PC-3 (cell line): ENCODE measurements around the gene KIF13A. TPM values are rescaled to one million over a fixed set of nuclear protein-coding genes. Genes with fewer than 3 reads are reported as not detected.
"Not testable (repeated sequence)": the region's sequence is repeated elsewhere in the genome, so short reads cannot be mapped to it uniquely, and the experiment has no call there.

Source experiments
- ATAC-seq: fragments of 200-7000 bp; cut with Tn5 transposase; 2 replicates; pipeline ENCODE4 v1.9.1; 2020; ENCODE audit warnings: mild to moderate bottlenecking, moderate library complexity
- BruUV-seq: library from RNA; stranded (reverse); fragments of 400-500 nt; replicated peaks from 2 replicates; lab custom pipeline; 2021; lab: Mats Ljungman, UMichigan
- CTCF ChIA-PET: fragments of 300-600 bp; sonication (Branson Sonifier 250); formaldehyde crosslinking; loops from one replicate; lab custom pipeline; 2022; ENCODE audit warnings: antibody characterized with exemption; lab: Charles Lee
- POLR2A ChIA-PET: fragments of 300-600 bp; sonication (Branson Sonifier 250); formaldehyde crosslinking; loops from one replicate; lab custom pipeline; 2022; ENCODE audit warnings: antibody characterized with exemption; ENCODE audit not compliant: unreplicated experiment; lab: Charles Lee
- DNase-seq: peaks from one replicate; pipeline ENCODE4 v3.0.0-alpha.2; 2015
- H2AFZ ChIP-seq: fragments of 300-600 bp; sonication (generic); 2 replicates; pipeline ENCODE4 v1.6.0; 2016; ENCODE audit warnings: antibody characterized with exemption, low read length
- H3F3A ChIP-seq: fragments of 300-600 bp; sonication (generic); one replicate; pipeline ENCODE4 v1.6.0; 2017; ENCODE audit warnings: antibody characterized with exemption, low read length, control low read depth, mild to moderate bottlenecking; ENCODE audit not compliant: unreplicated experiment
- H3K27ac ChIP-seq: fragments of 300-600 bp; sonication (generic); 2 replicates; pipeline ENCODE4 v1.5.1; 2016; ENCODE audit warnings: mild to moderate bottlenecking, low read length
- H3K27me3 ChIP-seq: fragments of 300-600 bp; sonication (generic); 2 replicates; pipeline ENCODE4 v1.6.1; 2016; ENCODE audit warnings: low read length, mixed read lengths
- H3K36me3 ChIP-seq: fragments of 300-600 bp; sonication (generic); 2 replicates; pipeline ENCODE4 v1.6.1; 2016; ENCODE audit warnings: low read depth, mixed run types, low read length, mixed read lengths
- H3K4me1 ChIP-seq: fragments of 300-600 bp; sonication (generic); 2 replicates; pipeline ENCODE4 v1.5.1; 2016; ENCODE audit warnings: low read length; ENCODE audit not compliant: insufficient read depth
- H3K4me2 ChIP-seq: fragments of 300-600 bp; sonication (generic); 2 replicates; pipeline ENCODE4 v1.6.0; 2016; ENCODE audit warnings: low read length
- H3K4me3 ChIP-seq: fragments of 300-600 bp; sonication (generic); 2 replicates; pipeline ENCODE4 v1.5.1; 2016; ENCODE audit warnings: mild to moderate bottlenecking, low read length, mixed read lengths
- H3K79me2 ChIP-seq: fragments of 300-600 bp; sonication (generic); 2 replicates; pipeline ENCODE4 v1.6.1; 2017; ENCODE audit warnings: low read length, mixed read lengths
- H3K9ac ChIP-seq: fragments of 300-600 bp; sonication (generic); 2 replicates; pipeline ENCODE4 v1.6.0; 2016; ENCODE audit warnings: mild to moderate bottlenecking, low read length
- H3K9me2 ChIP-seq: fragments of 300-600 bp; sonication (generic); replicated peaks from 2 replicates; pipeline ENCODE4 v1.6.1; 2016; ENCODE audit warnings: mixed run types, low read length, mixed read lengths
- H3K9me3 ChIP-seq: fragments of 300-600 bp; sonication (generic); 2 replicates; pipeline ENCODE4 v1.6.1; 2016; ENCODE audit warnings: low read length, mixed read lengths
- H4K20me1 ChIP-seq: fragments of 300-600 bp; sonication (generic); 2 replicates; pipeline ENCODE4 v1.6.1; 2016; ENCODE audit warnings: low read length, mixed read lengths
- EZH2 ChIP-seq: fragments of 300-600 bp; sonication (generic); IDR thresholded peaks from one replicate; pipeline ENCODE4 v1.6.1; 2017; ENCODE audit warnings: antibody characterized with exemption, mild to moderate bottlenecking, low read length; ENCODE audit not compliant: unreplicated experiment
- EZH2phosphoT487 ChIP-seq: fragments of 300-600 bp; sonication (generic); IDR thresholded peaks from 2 replicates; pipeline ENCODE4 v1.6.1; 2018; ENCODE audit warnings: mild to moderate bottlenecking, antibody characterized with exemption, low read length, borderline replicate concordance
- intact Hi-C: fragments of 100-400 bp; cut with micrococcal nuclease; formaldehyde crosslinking; loops from 2 replicates; pipeline ENCODE4 v1.9.0; 2023
- total RNA-seq: library from RNA; depleted of rRNA; stranded (reverse); fragments of >200 nt; gene quantifications from 2 replicates; pipeline ENCODE4 v1.2.3, GENCODE V29; 2014
- TF ChIP-seq, protein P1 (sequence below): fragments of 300-600 bp; sonication (generic); conservative IDR thresholded peaks from 2 replicates; pipeline ENCODE4 v1.5.1; 2017; ENCODE audit warnings: antibody characterized with exemption, low read depth, mild to moderate bottlenecking, low read length

KIF13A gene
- total RNA-seq, 1 experiment from 2014 or later: 21.3 TPM

DNA sequence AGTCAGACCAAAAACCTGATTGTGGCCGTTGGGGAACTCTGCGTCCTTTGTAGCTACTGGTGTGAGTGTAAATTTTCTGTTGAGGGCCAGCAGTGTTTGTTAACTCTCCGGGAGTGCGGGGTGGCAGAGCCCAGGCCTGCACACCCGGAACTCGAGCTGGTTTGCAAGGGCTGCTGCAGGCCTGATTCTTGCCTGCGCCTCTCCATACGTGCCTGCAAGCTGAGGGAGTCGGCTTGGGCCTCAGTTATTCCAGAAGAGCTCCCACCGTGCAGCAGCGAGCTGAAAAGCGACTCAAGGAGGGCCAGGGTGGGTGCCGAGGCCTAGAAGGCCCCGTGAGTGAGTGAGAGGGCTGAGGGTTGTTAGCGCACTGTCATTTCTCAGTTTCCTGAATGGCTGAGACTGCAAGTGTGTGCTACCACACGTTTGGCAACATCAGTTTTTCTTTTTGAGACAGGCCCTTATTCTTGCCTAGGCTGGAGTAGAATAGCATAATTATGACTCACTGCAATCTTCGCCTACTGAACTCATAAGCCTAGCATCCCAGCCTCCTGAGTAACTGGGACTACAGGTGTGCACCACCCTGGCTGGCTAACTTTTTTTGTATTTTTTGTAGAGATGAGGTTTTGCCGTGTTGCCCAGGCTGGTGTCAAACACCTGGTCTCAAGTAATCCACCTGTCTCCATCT is 33.9 kb upstream of the KIF13A start:
- Histone ChIP-seq H4K20me1 (no peaks in the 10 kb centered on the region), H3K9me2 (no peaks in the 10 kb centered on the region), H3K4me1 (peaks cover 17% of the 10 kb centered on the region; the same call in 1 of the 2 replicates), H3K4me2 (no peak overlapping the region), H3K27ac (no peak overlapping the region), H3K9me3 (no peaks in the 10 kb centered on the region), H3K9ac (no peak overlapping the region), H3F3A (no peaks in the 10 kb centered on the region), H3K36me3 (no peaks in the 10 kb centered on the region), H3K79me2 (no peaks in the 10 kb centered on the region), H2AFZ (no peak overlapping the region), H3K4me3 (no peak overlapping the region), H3K27me3 (no peaks in the 10 kb centered on the region)
- DNase-seq (no peak), ATAC-seq (no peak)
- CTCF ChIA-PET: no interaction called here
- POLR2A ChIA-PET: no interaction called here
- no TSS peak for BruUV-seq
- intact Hi-C loops: no loop called here
- TF ChIP-seq EZH2phosphoT487: no peak
- TF ChIP-seq, protein P1, sequence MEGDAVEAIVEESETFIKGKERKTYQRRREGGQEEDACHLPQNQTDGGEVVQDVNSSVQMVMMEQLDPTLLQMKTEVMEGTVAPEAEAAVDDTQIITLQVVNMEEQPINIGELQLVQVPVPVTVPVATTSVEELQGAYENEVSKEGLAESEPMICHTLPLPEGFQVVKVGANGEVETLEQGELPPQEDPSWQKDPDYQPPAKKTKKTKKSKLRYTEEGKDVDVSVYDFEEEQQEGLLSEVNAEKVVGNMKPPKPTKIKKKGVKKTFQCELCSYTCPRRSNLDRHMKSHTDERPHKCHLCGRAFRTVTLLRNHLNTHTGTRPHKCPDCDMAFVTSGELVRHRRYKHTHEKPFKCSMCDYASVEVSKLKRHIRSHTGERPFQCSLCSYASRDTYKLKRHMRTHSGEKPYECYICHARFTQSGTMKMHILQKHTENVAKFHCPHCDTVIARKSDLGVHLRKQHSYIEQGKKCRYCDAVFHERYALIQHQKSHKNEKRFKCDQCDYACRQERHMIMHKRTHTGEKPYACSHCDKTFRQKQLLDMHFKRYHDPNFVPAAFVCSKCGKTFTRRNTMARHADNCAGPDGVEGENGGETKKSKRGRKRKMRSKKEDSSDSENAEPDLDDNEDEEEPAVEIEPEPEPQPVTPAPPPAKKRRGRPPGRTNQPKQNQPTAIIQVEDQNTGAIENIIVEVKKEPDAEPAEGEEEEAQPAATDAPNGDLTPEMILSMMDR: no peak

DNA sequence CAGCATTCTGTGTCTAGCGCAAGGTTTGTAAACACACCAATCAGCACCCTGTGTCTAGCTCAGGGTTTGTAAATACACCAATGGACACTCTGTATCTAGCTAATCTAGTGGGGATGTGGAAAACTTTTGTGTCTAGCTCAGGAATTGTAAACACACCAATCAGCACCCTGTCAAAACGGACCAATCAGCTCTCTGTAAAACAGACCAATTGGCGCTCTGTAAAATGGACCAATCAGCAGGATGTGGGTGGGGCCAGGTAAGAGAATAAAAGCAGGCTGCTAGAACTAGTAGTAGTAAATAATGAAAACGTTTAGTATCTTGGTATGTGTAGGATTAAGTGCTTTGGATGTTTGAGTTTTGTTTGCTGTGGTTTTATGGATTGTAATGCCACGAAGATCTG is 33.1 kb upstream of the KIF13A start:
- H3K9ac ChIP-seq, H3K9me3 ChIP-seq, H3K9me2 ChIP-seq, H3K79me2 ChIP-seq, H3K4me2 ChIP-seq, POLR2A ChIA-PET, H3F3A ChIP-seq, H3K4me3 ChIP-seq, H2AFZ ChIP-seq, H3K27me3 ChIP-seq, H3K36me3 ChIP-seq, H3K27ac ChIP-seq, BruUV-seq, ATAC-seq, H4K20me1 ChIP-seq, DNase-seq, CTCF ChIA-PET, intact Hi-C loops: not testable (repeated sequence)
- H3K4me1 ChIP-seq: peaks cover 18% of the 10 kb centered on the region; the same call in 1 of the 2 replicates

DNA sequence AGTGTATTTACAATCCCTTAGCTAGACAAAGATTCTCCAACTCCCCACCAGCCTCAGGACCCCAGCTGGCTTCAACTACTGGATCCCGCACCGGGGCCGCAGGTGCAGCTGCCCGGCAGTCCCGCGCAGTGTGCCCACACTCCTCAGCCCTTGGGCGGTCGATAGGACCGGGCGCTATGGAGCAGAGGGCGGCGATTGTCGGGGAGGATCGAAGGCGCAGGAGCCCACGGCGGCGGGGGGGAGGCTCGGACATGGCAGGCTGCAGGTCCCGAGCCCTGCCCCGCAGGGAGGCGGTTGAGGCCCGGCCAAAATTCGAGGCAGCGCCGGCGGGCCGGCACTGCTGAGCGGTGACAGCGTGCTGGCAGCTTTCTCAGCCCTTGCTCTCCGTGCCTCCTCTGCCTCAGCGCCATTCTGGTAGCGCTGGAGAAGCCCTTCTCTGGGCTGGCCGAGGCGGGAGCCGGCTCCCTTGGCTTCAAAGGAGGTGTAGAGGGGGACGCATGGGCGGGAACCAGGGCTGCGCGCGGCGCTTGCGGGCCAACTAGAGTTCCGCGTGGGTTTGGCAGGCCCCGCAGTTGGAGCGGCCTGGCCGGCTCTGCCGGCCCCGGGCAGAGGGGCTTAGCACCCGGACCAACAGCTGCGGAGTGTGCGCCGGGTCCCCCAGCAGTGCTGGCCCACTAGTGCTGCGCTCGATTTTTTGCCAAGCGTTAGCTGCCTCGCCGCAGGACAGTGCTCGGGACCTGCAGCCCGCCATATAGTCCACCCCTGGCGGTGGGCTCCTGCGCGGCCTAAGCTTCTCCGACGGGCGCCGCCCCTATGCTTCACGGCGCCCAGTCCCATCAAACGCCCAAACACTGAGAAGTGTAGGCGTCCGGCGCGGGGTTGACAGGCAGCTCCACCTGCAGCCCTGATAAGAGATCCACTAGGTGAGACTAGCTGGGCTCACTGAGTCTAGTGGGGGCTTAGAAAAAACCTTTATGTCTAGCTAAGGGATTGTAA is 32.4 kb upstream of the KIF13A start:
- DNase-seq (no peak), ATAC-seq (no peak)
- Histone ChIP-seq H3K9ac (no peak overlapping the region), H4K20me1 (no peaks in the 10 kb centered on the region), H3K4me2 (no peak overlapping the region), H3F3A (no peaks in the 10 kb centered on the region), H3K79me2 (no peaks in the 10 kb centered on the region), H3K4me1 (peaks cover 18% of the 10 kb centered on the region; the same call in 1 of the 2 replicates), H3K9me3 (no peaks in the 10 kb centered on the region), H3K9me2 (no peaks in the 10 kb centered on the region), H3K27ac (no peak overlapping the region), H2AFZ (no peak overlapping the region), H3K27me3 (no peaks in the 10 kb centered on the region), H3K36me3 (no peaks in the 10 kb centered on the region), H3K4me3 (no peak overlapping the region)
- intact Hi-C loops: no loop called here
- BruUV-seq: no TSS peak
- ChIA-PET CTCF (no interaction called here), POLR2A (no interaction called here)
- TF ChIP-seq EZH2 (no peak), EZH2phosphoT487 (no peak)
- TF ChIP-seq, protein P1: no peak

DNA sequence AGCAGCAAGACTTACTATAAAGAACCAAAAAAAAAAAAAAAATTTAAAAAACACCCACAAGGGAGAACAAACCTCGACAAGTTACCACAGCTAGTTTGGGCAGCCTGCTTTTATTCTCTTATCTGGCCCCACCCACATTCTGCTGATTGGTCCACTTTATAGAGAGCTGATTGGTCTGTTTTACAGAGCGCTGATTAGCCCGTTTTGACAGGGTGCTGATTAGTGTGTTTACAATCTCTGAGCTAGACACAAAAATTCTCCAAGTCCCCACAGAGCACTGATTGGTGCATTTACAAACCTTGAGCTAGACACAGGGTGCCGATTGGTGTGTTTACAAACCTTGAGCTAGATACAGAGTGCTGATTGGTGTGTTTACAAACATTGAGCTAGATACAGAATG is 31.7 kb upstream of the KIF13A start:
- H3K36me3 ChIP-seq, H4K20me1 ChIP-seq, H3K4me3 ChIP-seq, H3K4me2 ChIP-seq, H3K9ac ChIP-seq, H3F3A ChIP-seq, ATAC-seq, H3K27ac ChIP-seq, H3K9me3 ChIP-seq, H3K27me3 ChIP-seq, CTCF ChIA-PET, DNase-seq, BruUV-seq, H3K9me2 ChIP-seq, POLR2A ChIA-PET, intact Hi-C loops, H2AFZ ChIP-seq, H3K79me2 ChIP-seq: not testable (repeated sequence)
- H3K4me1 ChIP-seq: peaks cover 18% of the 10 kb centered on the region; the same call in 1 of the 2 replicates
